ENCODE measurements around the gene NAA60.

GRCh38 chr16:3400446-3400778 lies 43.1 kb upstream of the NAA60 start:
- no peak for TF ChIP-seq EZH2 (IDR thresholded peaks at IDR 0.05; ENCODE audit: insufficient read depth, poor library complexity, severe bottlenecking)
- no peak for TF ChIP-seq EZH2phosphoT487 (IDR thresholded peaks at IDR 0.05; ENCODE audit: insufficient read depth, low read depth)
